Islet precursor cell (in vitro differentiated cells): Measurements from ENCODE around the gene SEMA6A.

ENCODE experiments used
- DNase-seq: peaks from one replicate; pipeline ENCODE4 v3.0.0-alpha.2; 2018

Gene SEMA6A

DNA sequence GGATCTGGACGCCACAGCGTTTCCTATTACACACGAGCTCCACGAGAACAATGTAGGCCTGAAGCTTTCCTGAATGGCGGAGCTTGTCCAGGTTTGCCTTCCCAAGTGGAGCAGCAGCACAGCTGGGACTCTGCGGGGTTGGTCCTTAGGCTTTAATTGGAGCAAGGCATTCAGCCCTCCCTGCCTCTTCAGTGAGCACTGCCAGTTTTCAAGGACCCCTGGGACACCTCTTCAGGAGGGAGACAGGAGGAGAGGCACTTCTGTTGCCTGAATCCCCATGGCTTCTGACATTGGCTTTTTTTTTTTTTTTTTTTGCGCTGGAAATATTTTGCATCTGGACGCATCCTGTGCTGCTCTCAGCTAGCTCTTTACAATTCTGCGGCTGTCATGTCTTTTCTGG is 179.4 kb downstream of the SEMA6A start:
- peak; percentile 31 for DNase-seq

DNA sequence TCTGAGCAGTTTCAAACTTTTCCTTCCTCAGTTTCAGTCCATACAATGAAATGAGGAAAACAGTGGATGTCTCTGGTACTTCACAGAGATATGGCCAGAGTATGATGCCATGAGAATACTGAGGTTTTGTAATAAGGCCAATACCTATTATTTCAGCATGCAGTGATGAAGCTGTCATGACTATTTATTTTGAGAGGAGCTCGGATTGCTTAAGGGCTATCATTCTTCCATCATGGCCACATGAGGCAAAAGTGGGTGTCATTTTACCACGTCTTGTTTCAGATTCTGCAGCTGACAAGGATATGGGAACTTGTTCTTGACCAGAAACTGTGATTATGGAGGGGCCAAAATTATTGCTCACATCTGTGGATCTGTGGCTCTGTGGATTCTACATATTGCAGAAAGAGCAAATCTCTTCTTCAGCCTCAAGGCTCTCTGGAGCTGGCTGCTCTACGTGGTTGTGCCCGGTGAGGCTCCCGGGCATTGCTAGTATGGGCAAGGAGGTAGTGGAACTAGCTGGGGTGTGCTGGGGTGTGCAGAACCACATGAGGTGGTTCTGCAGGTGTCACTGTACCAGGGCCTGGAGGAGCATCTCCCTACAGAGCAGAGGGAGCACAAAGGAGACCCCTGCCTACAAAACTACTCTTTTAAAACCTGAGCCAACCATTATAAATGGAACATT is 180.3 kb downstream of the SEMA6A start:
- no peak for DNase-seq
